Glomerular endothelial cell (primary cell): ENCODE measurements around the gene PPP4R1. TPM values are rescaled to one million over a fixed set of nuclear protein-coding genes. Genes with fewer than 3 reads are reported as not detected.
"Not testable (repeated sequence)": the region's sequence is repeated elsewhere in the genome, so short reads cannot be mapped to it uniquely, and the experiment has no call there.

Source experiments
- DNase-seq: peaks from one replicate; pipeline ENCODE4 v3.0.0-alpha.2; 2011; ENCODE audit warnings: low read depth, low spot score; ENCODE audit errors: extremely low read depth
- total RNA-seq: library from RNA; depleted of rRNA; stranded (reverse); fragments of >200 nt; gene quantifications from 2 replicates; pipeline ENCODE4 v1.2.3, GENCODE V29; 2015

PPP4R1 gene
- 60.4 and 98.1 TPM in 2 replicates for total RNA-seq

- DNase-seq: no peak
These were observed at the start of gene PPP4R1 for GRCh38 chr18:9614401-9615279. Gene PPP4R1 (minus strand): TSS chr18:9614559. CDS start chr18:9614484, 75 bp downstream.

GRCh38 chr18:9663377-9663776 is 49.0 kb upstream of the PPP4R1 start:
- no peak for DNase-seq

GRCh38 chr18:9661564-9661963 is 47.2 kb upstream of the PPP4R1 start:
- DNase-seq: no peak

GRCh38 chr18:9659499-9660375 is 45.4 kb upstream of the PPP4R1 start:
- no peak for DNase-seq

GRCh38 chr18:9658087-9658641 is 43.8 kb upstream of the PPP4R1 start:
- no peak for DNase-seq

- DNase-seq: no peak
These were observed 40.9 kb upstream of the PPP4R1 start for GRCh38 chr18:9655232-9655767.

GRCh38 chr18:9653390-9653789 is 39.0 kb upstream of the PPP4R1 start:
- DNase-seq: no peak

GRCh38 chr18:9649164-9649540 is 34.8 kb upstream of the PPP4R1 start:
- no peak for DNase-seq

- no peak for DNase-seq
These were observed 34.2 kb upstream of the PPP4R1 start for GRCh38 chr18:9648431-9649163.

GRCh38 chr18:9647496-9648323 is 33.4 kb upstream of the PPP4R1 start:
- DNase-seq: no peak

GRCh38 chr18:9643549-9643948 is 29.2 kb upstream of the PPP4R1 start:
- DNase-seq: peak; percentile 91

- no peak for DNase-seq
These were observed 28.6 kb upstream of the PPP4R1 start for GRCh38 chr18:9642799-9643462.

- DNase-seq: not testable (repeated sequence)
These were observed 26.7 kb upstream of the PPP4R1 start for GRCh38 chr18:9641081-9641480.

GRCh38 chr18:9638886-9639285 is 24.5 kb upstream of the PPP4R1 start:
- DNase-seq: no peak

- DNase-seq: no peak
These were observed 22.8 kb upstream of the PPP4R1 start for GRCh38 chr18:9637036-9637767.

- no peak for DNase-seq
These were observed 20.5 kb upstream of the PPP4R1 start for GRCh38 chr18:9634856-9635255.

- DNase-seq: no peak
These were observed 17.6 kb upstream of the PPP4R1 start for GRCh38 chr18:9631814-9632496.

GRCh38 chr18:9630444-9630843 is 16.1 kb upstream of the PPP4R1 start:
- no peak for DNase-seq
